HG02642 (cell line): ENCODE results near the gene EPM2A.
"Not testable (repeated sequence)": the region's sequence is repeated elsewhere in the genome, so short reads cannot be mapped to it uniquely, and the experiment has no call there.

ENCODE experiments used
- ATAC-seq: cut with Tn5 transposase; IDR thresholded peaks from one replicate; pipeline ENCODE4 v1.9.1; 2021; ENCODE audit warnings: mild to moderate bottlenecking; ENCODE audit not compliant: unreplicated experiment, poor library complexity

Gene EPM2A

GRCh38 chr6:145733207-145733606 lies 2.1 kb downstream of the EPM2A start:
- ATAC-seq: no peak

DNA sequence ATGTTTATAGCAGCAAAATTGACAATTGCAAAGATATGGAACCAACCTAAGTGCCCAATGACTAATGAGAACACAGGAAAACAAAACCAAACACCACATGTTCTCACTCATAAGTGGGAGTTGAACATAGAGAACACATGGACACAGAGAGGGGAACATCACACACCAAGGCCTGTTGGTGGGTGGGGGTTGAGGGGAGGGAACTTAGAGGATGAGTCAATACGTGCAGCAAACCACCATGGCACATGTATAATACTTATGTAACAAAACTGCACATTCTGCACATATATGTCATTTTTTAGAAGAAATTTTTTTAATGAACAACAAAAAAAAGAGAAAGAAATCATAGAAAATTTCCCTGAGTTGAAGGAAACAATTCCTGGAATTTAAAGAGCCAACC lies 3.9 kb downstream of the EPM2A start:
- no peak for ATAC-seq

GRCh38 chr6:145729887-145730286 lies 5.4 kb downstream of the EPM2A start:
- ATAC-seq: no peak

DNA sequence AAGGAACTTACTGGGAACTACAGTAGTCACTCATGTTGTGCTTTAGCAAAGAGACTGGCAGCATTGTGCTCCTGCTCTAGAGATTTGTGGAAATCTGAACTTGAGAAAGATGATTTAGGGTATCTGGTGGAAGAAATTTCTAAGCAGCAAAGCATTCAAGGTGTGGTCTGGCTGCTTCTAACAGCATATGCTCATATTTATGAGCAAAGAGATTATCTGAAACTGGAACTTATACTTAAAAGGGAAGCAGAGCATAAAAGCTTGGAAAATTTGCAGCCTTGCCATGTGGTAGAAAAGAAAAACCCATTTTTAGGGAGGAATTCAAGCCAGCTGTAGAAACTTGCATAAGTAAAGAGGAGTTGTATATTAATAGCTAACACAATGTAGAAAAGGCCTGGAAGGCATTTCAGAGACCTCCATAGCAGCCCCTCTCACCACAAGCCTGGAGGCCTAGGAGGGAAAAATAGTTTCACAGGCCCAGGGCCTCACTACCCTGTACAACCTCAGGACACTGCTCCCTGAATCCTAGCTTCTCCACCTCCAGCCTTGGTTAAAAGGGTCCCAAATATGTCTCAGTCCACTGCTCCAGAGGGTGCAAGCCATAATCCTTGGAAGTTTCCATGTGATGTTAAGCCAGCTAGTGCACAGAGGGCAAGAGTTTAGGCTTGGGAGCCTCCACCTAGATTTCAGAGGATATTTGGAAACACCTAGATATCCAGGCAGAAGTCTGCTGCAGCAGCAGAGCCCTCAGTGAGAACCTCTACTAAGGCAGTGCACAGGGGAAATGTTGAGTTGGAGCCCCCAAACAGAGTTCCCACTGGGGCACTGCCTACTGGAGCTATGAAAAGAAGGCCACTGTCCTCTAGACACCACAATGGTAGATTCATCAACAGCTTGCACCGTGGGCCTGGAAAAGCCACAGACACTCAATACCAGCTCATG lies 6.6 kb downstream of the EPM2A start:
- no peak for ATAC-seq

GRCh38 chr6:145727817-145728388 lies 7.4 kb downstream of the EPM2A start:
- no peak for ATAC-seq

DNA sequence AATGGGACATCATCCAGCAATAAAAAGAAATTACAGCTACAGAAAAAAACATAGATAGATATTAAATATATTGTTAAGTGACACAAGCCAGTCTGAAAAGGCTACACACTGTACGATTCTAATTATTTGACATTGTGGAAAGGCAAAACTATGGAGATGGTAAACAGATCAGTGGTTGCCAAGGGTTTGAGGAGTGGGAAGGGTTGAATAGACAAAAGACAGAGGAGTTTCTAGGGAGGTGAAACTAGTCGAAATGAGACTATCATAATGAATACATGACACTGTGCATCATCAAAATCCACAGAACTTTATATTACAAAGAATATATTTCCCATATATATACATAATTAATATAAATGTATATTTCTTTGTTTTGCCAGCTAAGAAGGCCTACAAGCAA lies 9.8 kb downstream of the EPM2A start:
- ATAC-seq: no peak

- ATAC-seq: no peak
These were observed 11.7 kb downstream of the EPM2A start for GRCh38 chr6:145723646-145724045.

DNA sequence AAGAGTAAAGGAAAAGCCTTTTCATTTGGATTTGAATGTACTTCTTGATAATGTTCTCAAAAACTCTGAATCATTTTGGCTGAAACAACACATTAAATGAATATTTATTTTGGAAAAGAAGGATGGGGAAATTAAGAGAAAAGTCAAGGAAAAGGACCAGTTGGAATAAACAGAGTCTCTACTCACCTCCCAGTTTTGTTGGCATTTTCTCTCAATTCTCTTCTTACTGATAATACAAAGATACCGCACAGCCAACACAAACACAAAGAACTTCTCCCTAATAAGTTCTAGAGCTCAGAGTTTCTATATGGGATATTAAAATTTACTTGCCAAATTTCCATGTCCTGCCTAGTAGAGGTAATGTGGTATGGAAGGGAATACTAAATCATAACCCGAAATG lies 13.1 kb downstream of the EPM2A start:
- ATAC-seq: no peak

GRCh38 chr6:145721144-145721543 lies 14.2 kb downstream of the EPM2A start:
- ATAC-seq: no peak

- ATAC-seq: no peak
These were observed 19.9 kb downstream of the EPM2A start for GRCh38 chr6:145715426-145715825.

GRCh38 chr6:145714731-145715130 lies 20.6 kb downstream of the EPM2A start:
- no peak for ATAC-seq

DNA sequence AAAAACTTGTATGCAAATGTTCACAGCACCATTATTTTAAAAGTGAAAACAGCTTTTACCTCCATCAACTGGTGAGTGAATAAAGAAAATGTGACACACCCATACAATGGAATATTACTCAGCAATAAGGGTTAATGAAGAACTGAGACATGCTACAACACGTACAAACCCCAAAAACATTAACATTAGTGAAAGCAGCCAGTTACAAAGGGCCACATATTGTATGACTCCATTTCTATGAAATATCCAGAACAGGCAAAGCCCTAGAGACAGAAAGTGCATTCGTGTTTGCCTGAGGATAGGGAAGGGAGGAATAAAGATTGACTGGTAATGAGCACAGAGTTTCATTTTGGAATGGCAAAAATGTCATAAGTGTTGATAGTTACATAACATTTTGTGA lies 21.5 kb downstream of the EPM2A start:
- ATAC-seq: no peak

GRCh38 chr6:145711372-145711771 lies 23.9 kb downstream of the EPM2A start:
- no peak for ATAC-seq

DNA sequence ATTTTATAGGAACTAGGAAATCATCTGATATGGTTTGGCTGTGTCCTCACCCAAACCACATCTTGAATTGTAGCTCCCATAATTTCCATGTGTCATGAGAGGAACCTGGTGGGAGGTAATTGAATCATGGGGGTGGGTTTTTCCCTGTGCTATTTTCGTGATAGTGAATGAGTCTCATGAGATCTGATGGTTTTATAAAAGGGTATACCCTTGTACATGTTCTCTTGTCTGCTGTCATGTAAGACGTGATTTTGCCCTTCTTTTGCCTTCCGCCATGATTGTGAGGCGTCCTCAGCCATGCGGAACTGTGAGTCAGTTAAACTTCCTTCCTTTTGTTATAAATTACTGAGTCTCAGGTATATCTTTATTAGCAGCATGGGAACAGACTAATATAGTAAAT lies 27.9 kb downstream of the EPM2A start:
- no peak for ATAC-seq

- ATAC-seq: no peak
These were observed 29.8 kb downstream of the EPM2A start for GRCh38 chr6:145705561-145705960.

DNA sequence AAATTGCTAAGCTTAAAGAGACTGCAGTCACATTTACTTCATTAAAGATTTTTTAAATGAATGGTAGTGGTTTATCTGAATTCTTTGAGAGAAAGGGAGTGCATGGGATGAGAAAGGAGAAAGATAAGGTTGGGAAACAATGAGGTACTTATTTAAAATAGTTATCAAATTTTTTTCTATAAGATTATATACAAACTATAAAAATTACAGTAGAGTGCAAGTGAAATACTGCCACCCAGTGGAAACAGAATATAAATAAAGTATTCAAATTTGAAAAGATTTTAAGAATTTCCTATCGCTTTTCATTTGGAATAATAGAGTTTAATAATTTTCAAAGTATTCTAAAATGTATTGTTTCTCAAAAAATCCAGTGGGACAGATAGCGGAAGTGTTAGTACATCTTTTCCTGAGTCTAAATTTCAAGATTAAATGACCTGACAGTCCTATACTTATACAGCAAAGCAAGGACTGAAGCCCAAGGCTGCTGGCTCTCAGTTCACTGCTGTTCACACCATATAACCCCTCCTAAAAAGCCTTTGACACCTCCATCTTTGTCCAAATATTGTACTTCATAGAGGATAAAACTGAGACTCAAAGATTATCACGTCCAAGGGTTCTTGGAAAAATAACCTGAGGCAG lies 31.1 kb downstream of the EPM2A start:
- no peak for ATAC-seq

GRCh38 chr6:145699462-145699861 lies 35.9 kb downstream of the EPM2A start:
- no peak for ATAC-seq

DNA sequence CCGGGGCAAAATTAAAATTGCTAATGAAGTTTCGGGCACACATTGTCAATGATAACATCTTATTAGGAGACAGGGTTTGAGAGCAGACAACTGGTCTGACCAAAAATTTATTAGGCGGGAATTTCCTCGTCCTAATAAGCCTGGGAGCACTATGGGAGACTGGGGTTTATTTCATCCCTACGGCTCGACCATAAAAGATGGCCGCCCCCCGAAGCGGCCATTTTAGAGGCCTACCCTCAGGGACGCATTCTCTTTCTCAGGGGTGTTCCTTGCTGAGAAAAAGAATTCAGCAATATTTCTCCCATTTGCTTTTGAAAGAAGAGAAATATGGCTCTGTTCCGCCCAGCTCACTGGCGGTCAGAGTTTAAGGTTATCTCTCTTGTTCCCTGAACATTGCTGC lies 37.9 kb downstream of the EPM2A start:
- ATAC-seq: not testable (repeated sequence)

GRCh38 chr6:145694083-145694737 lies 41.1 kb downstream of the EPM2A start:
- ATAC-seq: no peak

GRCh38 chr6:145690969-145691368 lies 44.4 kb downstream of the EPM2A start:
- ATAC-seq: no peak

GRCh38 chr6:145689529-145689928 lies 45.8 kb downstream of the EPM2A start:
- ATAC-seq: no peak
